Activated CD4-positive, alpha-beta T cell treated with anti-CD3 and anti-CD28 coated beads, Interleukin-2, Interleukin-6, amounts not matched to agents 100 ng/mL and 50 ng/mL, durations not matched to agents 16 hours and 8 hours (primary cell): ENCODE data around the gene IL2RA.
"Not testable (repeated sequence)": the region's sequence is repeated elsewhere in the genome, so short reads cannot be mapped to it uniquely, and the experiment has no call there.

Source experiments
- DNase-seq: peaks from one replicate; pipeline ENCODE4 v3.0.0-alpha.2; 2020

IL2RA gene

GRCh38 chr10:6056411-6057135, 5.6 kb downstream of the IL2RA start:
- no peak for DNase-seq

GRCh38 chr10:6055929-6056328, 6.2 kb downstream of the IL2RA start:
- no peak for DNase-seq

- no peak for DNase-seq
These were observed 7.3 kb downstream of the IL2RA start for GRCh38 chr10:6054884-6055283.

- DNase-seq: peak; percentile 62
These were observed 8.1 kb downstream of the IL2RA start for GRCh38 chr10:6053816-6054631.

- no peak for DNase-seq
These were observed 8.9 kb downstream of the IL2RA start for GRCh38 chr10:6053303-6053702.

GRCh38 chr10:6052247-6053221, 9.6 kb downstream of the IL2RA start:
- DNase-seq: peak; percentile 91

GRCh38 chr10:6050801-6051445, 11.2 kb downstream of the IL2RA start:
- peak; percentile 96 for DNase-seq

- DNase-seq: no peak
These were observed 13.2 kb downstream of the IL2RA start for GRCh38 chr10:6049031-6049400.

GRCh38 chr10:6048281-6049030, 13.7 kb downstream of the IL2RA start:
- no peak for DNase-seq

GRCh38 chr10:6047847-6048246, 14.3 kb downstream of the IL2RA start:
- no peak for DNase-seq

GRCh38 chr10:6046773-6047611, 15.2 kb downstream of the IL2RA start:
- DNase-seq: no peak

GRCh38 chr10:6045878-6046772, 16.0 kb downstream of the IL2RA start:
- DNase-seq: no peak

GRCh38 chr10:6045314-6045848, 16.8 kb downstream of the IL2RA start:
- DNase-seq: peak; percentile 84

GRCh38 chr10:6044751-6045313, 17.3 kb downstream of the IL2RA start:
- no peak for DNase-seq

GRCh38 chr10:6044060-6044459, 18.1 kb downstream of the IL2RA start:
- no peak for DNase-seq

- not testable (repeated sequence) for DNase-seq
These were observed 18.8 kb downstream of the IL2RA start for GRCh38 chr10:6043377-6043776.

GRCh38 chr10:6040205-6040604, 22.0 kb downstream of the IL2RA start:
- DNase-seq: no peak

GRCh38 chr10:6039711-6040110, 22.5 kb downstream of the IL2RA start:
- DNase-seq: no peak

- DNase-seq: no peak
These were observed 24.0 kb downstream of the IL2RA start for GRCh38 chr10:6038071-6038631.
